Fibroblast of upper back skin (primary cell): Measurements from ENCODE around the gene OOEP.
"Not testable (repeated sequence)": the region's sequence is repeated elsewhere in the genome, so short reads cannot be mapped to it uniquely, and the experiment has no call there.

ENCODE experiments used
- DNase-seq: peaks from one replicate; pipeline ENCODE4 v3.0.0-alpha.2; 2013

The OOEP gene

GRCh38 chr6:73369563-73369962, at the start of gene OOEP:
TSS of gene OOEP (minus strand) at chr6:73369897. CDS start at chr6:73369792, 105 bp downstream.
- DNase-seq: no peak

GRCh38 chr6:73418081-73418741, 48.5 kb upstream of the OOEP start:
- peak; percentile 19 for DNase-seq

DNA sequence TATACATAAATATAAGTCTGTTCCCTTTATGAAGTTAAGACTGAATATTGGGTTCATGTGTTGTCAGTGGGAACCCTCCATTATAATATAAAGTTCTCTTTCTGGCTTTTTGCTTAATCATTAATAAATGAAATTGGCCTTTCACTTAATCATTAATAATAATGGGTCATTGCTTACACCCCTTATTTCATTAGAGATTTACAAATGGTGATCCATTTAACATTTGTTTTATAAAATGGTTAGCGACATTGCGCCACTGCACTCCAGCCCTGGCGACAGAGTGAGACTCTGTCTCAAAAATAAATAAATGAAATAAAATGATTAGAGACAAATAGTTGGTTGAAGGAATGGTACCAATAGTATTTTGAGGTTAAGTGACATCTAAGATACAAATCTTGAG, 43.4 kb upstream of the OOEP start:
- DNase-seq: no peak

- DNase-seq: no peak
These were observed 39.7 kb upstream of the OOEP start for GRCh38 chr6:73409395-73409794.

- DNase-seq: no peak
These were observed 31.0 kb upstream of the OOEP start for GRCh38 chr6:73400656-73401055.

GRCh38 chr6:73395875-73396274, 26.2 kb upstream of the OOEP start:
- no peak for DNase-seq

- DNase-seq: peak; percentile 41
These were observed 25.1 kb upstream of the OOEP start, which contains the start of gene DDX43 for GRCh38 chr6:73394577-73395354. TSS of gene DDX43 (plus strand) at chr6:73394828. CDS start at chr6:73394906, 78 bp downstream.

DNA sequence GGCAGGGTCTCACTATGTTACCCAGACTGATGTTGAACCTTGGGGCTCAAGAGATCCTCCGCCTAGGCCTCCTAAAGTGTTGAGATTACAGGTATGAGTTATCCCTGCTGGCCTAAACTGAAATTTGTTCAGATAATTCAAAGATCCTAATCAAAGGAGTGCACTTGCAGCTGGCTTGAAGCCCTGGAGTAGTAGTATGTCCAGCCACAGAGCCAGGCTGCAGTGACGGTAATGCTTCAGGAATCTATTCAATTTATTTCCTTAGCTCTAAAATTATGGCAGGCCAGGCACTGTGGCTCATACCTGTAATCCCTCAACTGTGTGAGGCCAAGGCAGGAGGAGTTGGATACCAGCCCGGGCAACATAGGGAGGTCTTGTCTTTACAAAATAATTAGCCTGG, 23.6 kb upstream of the OOEP start:
- DNase-seq: peak; percentile 16

DNA sequence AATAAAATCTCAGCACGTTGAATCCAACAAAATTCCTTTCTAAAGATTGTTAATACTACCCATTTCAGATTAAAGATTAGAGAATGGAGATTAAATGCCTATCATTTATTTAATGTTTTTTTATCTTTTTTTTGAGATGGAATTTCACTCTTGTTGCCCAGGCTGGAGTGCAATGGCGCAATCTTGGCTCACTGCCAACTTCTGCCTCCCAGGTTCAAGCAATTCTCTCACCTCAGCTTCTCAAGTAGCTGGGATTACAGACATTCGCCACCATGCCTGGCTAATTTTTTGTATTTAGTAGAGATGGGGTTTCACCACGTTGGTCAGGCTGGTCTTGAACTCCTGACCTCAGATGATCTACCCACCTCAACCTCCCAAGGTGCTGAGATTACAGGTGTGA, 22.5 kb upstream of the OOEP start:
- DNase-seq: not testable (repeated sequence)

DNA sequence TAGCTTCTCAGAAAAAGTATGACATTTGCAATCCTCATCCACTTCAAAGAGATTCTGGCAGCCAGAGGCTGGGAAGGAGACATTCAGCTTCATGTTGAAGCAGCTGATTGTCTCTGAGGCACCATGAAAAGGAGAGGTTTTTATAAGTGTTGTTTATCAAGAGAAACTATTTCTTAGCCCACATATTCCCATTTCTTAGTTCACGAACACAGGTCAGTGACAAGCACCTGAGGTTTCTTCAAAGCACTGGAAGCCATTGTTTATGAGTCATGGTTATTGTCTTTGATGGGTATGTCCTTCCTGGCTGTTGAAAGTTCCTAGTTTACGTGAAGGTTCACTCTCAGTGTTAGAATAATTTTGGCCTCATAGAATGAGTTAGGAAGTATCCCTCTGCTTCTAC, 22.0 kb upstream of the OOEP start:
- no peak for DNase-seq

- DNase-seq: no peak
These were observed 20.2 kb upstream of the OOEP start for GRCh38 chr6:73389854-73390253.

DNA sequence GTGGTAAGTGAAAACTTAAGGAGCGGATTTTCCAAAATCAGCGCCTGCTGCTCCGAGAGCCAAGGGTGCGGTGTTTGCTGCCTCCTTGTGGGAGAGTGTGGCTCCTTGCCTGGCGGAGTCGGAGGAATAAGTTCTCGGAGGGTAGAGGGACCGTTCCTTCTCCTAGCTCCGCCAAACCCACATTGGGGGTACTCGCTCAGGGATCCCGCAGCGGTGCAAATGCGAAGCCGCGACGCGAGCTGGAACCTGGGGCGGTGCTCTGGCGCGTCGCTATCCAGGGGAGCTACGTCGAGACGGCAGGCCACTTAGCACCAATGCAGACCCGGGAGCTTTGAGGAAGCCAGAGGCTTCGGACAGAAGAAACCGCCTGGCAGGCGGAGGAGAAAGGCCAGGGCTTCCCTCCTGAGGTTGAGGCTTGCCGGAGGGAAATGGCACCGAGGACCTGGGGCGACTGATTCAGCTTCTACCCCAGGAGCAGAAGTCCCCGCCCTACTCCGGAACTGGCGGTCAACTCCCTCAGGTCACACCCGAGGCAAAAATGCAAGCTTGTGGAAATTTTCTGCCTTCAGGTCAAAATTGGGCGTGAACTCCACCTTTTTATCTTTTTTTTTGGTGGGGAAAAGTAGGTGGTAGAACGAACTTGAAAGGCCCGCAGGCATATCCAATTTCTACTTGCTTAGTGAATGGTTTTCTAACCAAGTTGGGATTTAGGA, 19.3 kb upstream of the OOEP start:
- DNase-seq: peak; percentile 54

DNA sequence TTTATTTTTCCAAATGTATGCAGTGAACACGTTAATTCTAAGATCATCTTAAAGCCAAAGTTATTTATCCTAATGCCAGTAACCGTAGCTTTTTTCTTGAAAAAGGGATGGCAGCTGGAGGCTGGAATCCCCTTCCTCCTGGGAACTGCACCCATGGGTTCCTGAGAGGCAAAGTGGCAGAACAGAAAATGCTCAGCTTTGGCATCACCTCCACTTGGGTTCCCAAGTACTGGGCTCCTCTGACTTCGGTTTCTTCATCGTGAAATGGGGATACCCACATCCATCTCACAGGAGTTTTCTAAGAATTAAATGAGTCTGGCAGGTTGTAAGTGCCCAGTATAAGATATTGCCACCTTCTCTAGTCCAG, 18.7 kb upstream of the OOEP start:
- no peak for DNase-seq

GRCh38 chr6:73382462-73383113, 12.9 kb upstream of the OOEP start:
- DNase-seq: no peak

DNA sequence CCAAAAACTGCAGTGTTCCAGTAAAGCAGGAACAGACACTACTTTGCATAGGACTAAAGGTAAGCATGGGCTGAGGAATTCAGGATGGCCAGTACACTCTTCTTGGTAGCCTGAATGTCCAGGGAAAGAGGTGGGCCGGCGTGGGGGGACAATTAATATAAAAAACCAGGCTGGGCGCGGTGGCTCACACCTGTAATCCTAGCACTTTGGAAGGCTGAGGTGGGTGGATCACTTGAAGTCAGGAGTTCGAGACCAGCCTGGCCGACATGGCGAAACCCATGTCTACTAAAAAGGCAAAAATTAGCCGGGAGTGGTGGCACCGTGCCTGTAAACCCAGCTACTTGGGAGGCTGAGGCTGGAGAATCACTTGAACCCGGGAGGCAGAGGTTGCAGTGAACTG, 11.8 kb upstream of the OOEP start:
- not testable (repeated sequence) for DNase-seq

DNA sequence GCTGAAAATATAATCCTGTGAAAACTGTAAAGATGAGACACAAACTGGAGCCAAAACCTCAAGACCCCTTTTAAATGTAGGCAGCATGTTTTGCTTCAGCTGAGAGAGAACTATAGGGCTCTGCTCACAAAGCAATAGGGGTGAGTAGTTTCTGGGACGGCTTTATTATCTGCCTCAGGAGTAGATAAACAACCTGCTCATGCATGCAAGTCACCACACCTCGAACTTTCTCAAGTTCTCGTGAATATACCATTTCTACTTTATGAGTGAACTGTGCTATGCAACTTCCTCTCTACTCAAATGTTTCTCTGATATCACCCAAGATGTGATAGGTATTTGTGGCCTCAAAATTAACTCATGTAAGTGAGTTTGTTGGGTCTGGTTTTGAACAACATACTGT, 7.5 kb upstream of the OOEP start:
- DNase-seq: no peak

DNA sequence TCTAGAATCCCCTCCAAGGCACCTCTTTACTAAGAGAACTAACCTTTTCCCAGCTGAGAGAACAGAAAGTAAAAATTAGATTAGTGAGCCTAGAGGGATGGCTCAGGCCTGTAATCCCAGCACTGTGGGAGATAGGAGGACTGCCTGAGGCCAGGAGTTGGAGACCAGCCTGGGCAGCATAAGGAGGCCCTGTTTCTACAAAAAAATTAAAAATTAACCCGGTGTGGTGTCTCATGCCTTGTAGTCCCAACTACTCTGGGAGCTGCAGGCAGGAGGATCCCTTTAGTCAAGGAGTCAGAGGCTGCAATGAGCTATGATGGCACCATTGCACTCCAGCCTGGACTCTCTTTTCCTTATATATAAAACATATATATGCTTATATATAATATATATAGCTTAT, 5.5 kb upstream of the OOEP start:
- no peak for DNase-seq

DNA sequence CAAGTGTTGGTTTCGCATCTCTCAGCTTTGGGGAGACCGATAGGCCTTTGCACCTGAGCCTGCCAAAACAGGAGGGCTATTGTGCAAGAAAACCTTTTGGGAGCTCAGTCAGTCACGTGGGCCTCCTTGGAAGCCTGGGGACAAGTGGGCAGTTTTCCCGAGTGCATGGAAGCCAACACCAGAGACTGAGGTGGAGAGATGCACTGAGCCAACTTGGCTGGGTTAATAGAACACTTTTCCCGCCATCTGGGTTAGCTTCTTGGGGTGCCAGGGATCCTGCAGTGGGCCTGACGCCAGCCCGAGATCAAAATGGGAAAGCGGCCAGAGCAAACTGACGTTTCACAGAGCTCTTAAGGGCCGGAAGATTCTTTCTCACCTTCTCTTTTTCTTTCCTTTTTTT, 2.8 kb upstream of the OOEP start:
- no peak for DNase-seq

DNA sequence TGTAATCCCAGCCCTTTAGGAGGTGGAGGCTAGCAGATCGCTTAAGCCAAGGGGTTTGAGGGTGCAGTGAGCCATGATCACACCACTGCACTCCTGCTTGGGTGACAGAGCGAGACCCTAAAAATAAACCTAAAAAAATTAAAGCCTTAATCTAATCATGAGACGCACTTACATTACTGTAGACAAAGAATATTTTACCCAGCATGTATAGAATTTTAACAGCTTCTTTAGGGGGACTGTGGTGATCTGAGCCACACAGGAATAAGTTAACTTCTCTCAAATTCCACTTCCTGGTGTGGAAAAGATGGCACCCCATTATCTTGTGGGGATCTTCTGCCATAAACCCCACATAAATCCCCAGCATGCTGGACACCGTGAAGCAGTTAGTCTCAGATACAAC, 2.3 kb upstream of the OOEP start:
- no peak for DNase-seq

DNA sequence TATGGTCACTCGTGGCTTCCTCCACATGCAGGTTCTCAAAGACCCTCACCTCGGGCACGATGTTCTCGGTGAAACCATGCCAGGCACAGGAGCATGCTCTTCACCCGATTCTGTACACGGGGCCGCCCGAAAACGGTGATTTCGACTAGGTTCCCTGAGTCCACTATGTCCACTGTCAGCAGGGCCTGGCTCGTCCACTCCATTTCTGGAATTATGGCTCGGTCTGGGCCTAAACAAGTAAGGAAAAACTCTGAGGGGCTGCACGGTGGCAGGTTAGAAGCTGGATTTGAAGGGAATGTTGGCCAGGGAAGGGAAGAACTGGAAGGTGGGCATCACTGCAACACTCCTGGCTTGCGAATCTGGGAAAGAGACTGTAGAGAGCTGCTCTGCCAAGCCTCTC, 540 bp downstream of the OOEP start:
- DNase-seq: no peak

DNA sequence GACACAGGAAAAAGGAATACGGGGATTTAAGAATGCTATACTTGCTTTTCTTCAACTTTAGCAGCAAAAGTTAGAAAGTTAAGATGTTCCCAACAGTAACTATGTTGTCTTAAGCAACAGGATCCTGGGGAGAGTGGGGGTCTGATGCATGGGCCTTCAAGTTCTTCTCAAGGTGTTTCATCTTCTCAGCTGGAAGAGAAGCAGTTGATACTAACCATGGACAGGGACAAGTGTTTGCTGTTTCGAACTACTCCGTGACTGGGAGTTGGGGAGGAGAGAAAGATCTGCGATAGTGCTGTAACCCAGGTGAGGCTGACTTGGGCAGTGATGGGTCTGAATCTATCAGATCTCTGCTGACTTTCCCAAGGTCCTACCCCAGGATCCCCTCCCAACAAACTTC, 1.0 kb downstream of the OOEP start:
- no peak for DNase-seq

GRCh38 chr6:73367761-73368355, 1.8 kb downstream of the OOEP start:
- DNase-seq: no peak

DNA sequence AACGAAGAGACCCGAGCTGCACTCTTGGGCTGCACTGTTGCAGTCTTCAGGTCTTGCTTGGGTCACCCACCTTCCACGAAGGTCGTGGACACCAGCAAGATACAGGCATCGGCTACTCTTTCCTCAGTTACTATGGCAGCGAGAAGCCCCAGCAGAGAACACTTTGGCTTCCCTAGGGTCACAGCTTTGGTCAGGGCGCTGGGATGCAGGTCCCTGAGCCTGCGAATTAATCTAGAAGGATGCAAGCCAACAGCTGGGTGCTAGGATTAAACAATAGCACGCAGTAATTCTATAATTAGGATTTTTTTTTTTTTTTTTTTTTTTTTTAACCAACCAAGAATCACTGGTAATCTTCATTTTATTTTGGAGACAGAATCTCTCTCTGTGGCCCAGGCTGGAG, 5.1 kb downstream of the OOEP start:
- DNase-seq: no peak
